UCSD-AML1 (cell line): ENCODE data around the gene STMN1.
A peak's percentile ranks its signal among the peaks of the same experiment; 100 is the strongest.
"Not testable (repeated sequence)": the region's sequence is repeated elsewhere in the genome, so short reads cannot be mapped to it uniquely, and the experiment has no call there.

Source experiments
- DNase-seq: peaks from one replicate; lab custom pipeline; 2025; ENCODE audit not compliant: unreplicated experiment; lab: John Stamatoyannopoulos, UW

STMN1 gene

DNA sequence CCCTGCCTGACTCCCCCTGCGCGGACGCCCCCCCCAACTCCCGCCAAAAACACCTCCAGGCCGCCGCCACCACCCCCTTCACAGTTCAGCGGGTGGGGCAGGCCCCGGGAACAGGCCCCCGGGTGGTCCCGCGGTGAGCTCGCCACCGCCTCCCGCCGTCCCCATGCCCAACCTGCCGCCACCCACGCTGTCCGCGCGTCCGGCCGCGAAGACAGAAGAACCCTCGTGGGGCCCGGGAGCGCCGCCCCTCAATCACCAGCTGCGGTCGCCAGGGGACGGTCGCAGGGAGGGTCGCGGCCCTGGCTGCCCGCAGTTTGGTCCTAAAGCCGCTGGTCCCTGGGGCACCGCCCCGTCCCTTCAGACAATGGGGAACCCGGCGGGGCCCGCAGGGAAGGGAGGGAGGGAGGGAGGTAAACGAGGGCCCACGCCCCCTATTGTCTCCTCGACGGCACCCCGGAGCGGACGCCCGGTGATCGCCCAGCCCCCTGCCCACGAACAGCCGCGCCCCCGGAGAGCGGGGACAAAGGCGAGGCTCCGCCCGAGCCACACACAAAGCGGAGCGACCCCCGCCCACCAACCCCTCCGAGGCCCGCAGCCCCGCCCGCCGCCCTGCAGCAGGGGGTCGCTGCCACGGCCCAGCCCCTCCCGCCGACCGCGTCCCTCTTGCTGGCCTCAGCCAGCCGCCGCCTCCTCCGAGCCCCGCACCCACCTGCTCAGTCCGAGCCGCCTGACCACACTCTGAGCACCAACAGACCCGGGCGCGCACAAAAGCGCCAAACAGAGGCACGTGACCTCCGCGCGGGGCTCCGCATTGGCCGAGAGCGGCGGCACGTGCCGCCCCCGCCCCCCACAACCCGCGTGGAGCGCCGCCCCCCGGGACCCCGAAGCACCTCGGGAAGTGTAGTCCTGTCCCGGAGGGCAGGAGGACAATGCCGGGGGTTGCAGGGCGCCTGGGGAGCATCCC lies at the start of gene STMN1:
TSS of gene STMN1 (minus strand) at position 740 of the 964 bp plus-strand sequence. CDS start 1,743 bp downstream, outside the sequence.
- DNase-seq: peak; percentile 88

DNA sequence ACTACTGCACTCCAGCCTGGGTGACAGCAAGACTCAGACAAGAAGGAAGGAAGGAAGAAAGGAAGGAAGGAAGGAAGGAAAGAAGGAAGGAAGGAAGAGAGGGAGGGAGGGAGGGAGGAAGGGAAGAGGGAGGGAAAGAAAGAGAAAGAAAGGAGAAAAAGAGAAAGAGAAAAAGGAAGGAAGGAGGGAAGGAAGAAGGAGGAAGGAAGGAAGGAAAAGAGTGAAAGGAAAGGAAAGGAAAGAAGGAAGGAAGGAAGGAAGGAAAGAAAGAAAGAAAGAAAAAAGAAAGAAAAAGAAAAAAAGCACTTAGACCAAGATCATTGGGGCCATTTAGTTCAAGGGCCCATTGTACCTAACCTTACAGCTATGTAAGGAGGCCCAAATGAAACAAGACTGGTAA lies 49.3 kb upstream of the STMN1 start:
- DNase-seq: no peak

DNA sequence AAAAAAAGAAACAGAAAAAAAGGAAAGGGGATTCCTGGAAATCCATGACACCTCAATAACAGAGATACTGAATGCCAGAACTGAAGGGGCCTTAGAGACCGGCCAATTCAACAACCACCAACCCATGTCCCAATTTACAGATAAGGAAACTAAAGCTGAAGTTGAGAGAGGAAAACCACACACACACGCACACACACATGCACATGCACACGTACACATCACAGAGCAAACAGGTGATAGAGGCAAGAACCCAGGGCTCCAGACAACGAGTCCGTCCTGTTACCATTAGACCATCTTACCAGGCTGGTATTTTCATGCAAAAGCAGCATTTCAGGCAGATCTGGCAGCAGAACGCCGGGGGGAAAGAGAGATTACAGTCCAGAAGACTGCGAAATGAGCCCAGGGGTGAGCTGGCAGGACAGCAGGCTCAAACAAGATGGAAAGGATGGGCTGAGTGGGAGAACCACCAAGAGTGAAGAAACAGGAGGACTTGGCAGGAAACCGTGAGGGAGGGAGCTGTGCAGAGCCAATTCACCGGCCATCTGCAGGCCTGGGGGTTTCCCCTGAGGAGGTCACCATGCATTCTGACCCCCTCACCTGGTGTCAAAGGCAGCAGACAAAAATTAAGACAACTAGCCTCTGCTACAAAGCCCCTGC lies 48.2 kb upstream of the STMN1 start:
- no peak for DNase-seq

DNA sequence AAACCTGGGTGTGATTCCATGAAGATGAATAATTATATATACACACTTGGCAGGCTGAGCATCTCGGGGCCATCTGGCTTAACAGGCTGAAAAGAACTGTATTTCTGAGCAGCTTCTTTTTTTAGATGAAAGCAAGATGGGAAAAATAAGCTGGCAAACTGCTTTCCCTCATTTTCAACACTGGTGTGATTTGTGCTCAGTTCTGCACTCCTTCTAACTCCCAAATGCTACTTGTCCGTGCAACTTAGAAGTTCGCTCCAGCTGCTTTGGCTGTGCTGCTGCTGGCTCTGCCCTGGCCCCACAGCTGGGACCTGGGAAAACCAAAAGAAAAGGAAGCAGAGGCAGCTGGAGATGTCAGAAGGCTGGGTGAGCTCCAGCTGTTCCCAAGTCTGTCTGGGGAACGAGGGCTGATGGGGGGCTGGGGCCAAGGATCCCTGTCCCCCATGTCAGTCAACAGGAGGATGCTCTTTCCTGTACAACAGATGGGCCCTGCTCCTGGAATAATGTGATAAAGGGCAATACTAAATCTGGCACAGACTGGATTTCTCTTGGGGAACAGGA lies 46.7 kb upstream of the STMN1 start:
- DNase-seq: no peak

DNA sequence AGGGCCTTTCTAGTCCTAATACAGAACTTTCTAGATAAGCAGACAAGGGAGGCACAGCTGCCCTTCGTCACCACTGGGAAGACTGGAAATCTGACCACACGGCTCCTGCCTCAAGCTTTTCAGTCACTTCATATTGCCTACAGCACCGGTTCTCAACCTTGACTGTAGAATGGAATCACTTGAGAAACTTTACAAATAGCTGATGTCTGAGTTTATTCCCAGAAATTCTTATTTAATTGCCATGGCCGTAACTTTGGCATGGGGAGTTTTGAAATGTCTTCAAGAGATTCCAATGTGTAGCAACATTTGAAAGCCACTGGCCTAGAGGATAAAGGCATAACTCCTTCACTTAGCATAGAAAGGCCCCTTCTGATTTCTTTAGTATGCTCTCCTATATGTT lies 42.4 kb upstream of the STMN1 start:
- DNase-seq: no peak

DNA sequence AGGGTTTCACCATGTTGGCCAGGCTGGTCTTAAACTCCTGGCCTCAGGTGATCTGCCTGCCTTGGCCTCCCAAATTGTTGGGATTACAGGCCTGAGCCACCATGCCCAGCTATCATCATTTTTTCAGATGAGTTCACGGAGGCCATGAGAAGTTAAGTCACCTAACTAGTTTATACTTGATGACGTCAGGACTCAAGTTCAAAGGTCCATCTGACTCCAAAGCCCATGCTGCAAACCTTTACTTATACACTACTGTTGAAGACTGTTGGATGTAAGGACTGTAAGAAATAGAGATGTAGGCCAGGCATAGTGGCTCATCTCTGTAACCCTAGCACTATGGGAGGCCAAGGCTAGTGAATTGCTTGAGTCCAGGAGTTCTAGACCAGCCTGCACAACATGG lies 40.8 kb upstream of the STMN1 start:
- DNase-seq: no peak

DNA sequence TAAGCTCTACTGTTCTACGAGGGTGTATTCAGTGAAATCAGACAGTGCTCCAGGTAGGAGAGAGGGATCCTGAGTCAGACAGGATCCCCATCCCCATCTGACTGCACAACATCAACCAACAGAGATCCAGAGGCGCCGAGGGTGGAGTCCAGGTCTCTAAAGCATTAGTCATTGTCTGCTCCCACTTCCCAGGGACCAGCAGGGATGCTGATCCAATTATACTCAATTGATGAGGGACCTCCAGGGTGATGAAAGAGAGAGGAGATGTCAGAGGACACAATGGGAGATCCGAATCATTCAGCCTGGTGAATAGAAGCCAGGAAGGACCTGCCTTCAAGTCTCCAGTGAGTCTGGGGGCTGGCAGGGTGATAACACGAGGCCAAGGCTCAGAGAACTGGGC lies 39.5 kb upstream of the STMN1 start:
- no peak for DNase-seq

DNA sequence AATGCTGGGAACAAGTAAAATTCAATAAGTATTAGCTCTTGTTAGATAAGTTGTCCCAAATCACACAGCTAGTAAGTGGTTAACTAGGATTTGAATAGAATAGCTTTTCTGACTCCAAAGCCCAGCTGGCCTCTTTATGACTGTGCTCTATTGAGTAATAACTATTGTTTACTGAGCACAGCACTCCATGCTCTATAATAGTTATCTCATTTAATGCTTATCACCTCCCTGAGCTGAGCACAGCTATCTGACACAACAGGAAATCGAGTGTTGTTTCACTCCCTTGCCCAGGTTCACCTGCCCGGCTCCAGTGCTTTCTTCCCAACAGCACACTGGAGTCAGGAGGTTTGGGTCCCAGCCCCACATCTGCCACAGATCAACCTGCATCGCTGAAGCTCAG lies 38.8 kb upstream of the STMN1 start:
- no peak for DNase-seq

DNA sequence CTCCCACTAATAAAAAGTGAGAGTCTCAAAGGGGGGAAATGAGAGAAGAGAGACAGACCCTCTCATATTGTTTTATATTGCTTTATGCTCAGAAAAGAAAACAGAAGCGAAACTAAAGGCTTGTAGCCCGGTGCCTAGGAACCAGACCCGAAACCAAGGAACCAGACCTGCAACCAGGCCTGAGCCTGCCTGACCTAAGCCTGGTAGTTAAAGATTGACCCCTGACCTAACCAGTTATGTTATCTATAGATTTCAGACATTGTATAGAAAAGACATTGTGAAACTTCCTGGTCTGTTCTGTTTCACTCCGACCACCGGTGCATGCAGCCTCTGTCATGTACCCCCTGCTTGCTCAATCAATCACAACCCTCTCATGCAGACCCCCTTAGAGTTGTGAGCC lies 37.3 kb upstream of the STMN1 start:
- not testable (repeated sequence) for DNase-seq

DNA sequence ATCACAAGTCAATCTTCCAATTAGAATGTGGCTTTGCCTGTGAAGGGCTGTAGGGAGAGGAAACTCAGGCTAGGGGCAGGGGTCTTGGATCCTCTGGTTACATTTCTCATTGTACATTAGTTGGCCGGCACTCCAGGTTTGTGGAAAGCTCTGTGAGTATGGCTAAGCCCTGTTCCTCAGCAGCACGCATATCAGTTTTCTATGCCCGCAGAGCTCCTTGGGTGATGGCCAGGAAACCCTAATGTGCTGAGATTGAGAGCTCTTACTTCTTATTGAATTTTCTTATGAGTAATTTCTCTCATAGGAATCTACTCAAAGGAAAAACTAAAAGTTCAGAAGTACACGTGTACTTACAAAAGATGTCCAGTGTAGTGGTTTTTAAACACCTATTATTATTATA lies 30.7 kb upstream of the STMN1 start:
- no peak for DNase-seq

DNA sequence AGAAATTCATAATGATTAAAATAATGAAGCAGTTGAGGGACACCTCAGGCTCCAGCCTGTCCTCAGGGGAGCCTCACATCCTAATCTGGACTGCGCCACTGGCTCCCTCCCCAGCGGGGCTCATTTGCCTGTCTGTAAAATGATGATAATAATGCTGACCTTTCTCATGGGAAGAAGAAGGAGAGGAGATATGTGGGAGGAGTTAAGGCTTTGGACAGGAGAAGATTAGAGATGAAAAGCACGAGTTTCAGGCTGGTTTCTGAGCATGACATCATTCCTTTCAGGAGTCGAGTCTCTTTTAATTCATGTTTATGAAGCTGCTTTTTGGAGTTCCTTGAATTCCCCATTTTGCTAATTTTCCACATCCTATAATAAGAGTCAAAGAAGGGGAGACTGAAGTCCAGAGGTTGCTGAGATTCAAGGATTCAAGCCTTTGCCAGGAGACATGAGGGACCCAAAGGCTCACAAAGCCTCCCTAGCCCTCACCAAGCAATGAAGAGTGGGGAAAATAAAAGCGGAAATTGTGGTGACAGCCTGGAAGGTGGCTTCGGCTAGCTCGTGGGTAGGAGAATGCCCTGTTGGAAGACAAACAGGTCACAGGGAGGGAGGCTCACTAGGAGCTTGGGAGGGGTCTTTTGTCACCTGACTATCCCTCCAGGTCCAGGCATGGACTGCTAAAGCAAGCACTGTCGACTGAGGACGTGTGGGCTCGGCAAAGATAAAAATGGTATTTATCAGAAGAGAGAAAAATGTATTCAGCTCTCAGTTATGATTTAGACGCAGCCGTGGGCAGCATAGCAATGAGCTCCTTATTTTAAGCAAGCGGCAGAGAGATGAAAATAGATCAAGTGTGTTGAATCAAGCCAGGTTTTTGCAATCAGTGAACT lies 27.5 kb upstream of the STMN1 start:
- DNase-seq: no peak

DNA sequence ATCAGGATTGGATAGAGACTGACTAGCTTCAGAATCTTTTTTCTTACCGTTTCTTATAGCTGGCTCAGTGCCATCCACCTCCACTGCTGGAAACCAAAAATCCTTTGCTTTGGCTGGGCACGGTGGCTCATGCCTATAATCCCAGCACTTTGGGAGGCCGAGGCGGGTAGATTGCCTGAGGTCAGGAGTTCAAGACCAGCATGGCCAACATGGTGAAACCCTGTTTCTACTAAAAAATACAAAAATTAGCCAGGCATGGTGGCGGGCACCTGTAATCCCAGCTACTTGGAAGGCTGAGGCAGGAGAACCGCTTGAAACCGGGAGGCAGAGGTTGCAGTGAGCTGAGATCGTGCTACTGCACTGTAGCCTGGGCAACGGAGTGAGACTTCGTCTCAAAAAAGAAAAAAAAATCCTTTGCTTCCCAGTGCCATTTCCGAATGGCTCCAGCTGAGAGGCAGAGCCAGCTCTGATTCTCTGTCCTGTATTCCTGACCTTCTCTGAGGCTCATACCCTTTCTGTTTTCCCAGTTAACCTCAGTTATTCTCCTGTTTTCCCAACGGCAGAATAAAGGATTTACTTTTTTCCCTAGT lies 26.7 kb upstream of the STMN1 start:
- not testable (repeated sequence) for DNase-seq

DNA sequence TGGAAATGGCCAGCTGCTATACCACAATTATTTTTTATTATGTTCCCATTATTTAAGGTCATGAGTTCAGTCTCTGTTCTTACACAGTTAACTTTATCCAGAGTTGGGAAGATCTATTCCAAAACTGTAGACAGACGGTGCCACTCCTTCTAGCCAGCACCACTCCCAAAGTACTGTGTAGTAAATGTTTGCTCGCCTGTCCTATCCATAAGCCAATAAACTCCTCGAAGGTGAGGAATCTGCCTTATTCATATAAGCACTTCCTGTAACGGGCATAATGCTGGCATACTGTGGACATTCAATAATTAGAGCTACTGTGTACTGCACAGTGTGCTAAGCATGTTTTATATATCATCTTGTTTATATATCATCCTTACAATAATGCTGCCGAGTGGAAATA lies 26.1 kb upstream of the STMN1 start:
- DNase-seq: no peak

DNA sequence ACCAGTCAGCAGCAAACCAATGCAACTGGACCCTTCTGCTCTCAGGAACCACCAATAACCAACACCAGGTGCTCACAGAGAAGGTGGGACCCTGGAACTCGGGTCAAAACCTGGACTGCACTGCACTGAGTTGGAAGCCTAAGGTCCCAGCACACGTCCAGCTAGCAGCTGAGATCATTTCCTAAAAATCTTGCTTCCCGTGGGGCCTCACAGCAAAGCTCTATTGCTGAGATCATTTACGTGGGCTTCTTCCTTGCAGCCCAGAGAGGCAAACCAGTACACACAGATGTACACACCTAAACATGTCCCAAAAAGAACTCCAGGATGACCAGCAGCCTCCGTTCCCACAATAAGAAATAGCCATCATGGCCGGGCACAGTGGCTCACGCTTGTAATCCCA lies 22.8 kb upstream of the STMN1 start:
- DNase-seq: no peak

DNA sequence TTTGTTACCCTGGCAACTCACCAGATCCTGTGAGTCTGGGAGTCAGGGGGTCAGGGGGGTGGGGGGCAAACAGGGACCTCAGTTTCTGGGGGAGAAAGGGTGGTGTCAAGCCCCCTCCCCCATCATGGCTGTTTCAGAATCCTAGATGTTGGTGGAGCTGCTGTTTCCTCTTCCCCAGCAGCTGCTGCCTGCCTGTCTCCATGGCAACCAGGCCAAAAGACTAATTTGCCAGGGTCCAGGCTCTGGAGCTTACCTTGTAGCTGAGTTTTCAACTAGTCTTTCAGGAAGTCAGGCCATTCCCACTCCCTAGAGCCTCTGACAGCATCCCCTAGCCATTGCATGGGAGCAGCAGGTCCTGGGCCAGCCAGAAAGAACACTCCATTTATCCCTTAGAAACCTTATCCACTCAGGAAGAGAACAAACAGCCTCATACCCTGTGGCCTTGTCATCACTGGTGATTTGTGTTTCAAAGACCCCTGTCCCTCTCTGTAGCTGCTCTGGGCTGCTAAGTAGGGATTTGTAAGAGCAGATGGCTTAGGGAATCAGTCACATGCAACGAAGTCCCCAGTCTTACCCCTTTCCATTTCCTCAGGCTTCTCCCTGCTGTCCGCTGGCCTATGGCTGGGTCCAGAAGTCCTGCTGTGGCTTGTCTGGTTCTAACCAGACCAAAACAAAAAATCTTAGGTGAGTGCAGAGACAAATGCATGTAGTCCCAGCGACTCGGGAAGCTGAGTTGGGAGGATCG lies 21.5 kb upstream of the STMN1 start:
- no peak for DNase-seq

DNA sequence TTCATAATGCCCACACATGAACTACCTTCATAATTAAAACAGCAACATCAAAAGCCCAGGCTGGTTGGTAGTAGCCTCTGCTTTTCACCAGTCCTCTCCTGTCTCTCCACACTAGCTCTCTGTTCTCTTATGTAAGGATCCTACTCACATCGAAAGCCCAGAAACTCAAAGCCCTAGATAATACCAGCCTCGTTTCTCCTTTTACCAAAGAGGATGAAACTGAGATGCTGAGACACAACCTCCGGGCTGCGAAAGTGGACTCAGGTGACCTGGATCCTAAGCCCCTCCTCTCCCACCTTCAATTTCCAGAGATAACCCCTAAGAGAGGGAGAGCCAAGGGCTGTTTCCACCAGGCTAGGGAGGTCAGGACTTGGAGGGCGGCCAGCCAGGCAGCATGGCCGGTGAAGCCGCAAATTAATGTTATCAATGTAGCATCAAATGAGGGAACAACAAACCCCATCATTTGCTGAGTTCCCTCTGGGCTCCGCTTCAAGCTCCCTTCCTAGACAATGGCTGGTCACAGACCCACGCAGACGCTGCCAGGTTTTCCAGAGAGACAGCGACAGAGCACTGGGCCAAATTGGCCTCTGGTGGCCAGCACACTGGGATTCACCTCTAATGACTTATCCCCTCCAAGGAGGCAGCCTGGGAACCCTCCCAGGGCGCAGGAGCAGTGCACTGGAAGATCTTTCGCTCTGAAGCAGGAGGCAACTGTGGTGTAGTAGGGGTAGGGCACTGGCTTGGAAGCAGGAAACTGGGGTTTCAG lies 20.7 kb upstream of the STMN1 start:
- no peak for DNase-seq

DNA sequence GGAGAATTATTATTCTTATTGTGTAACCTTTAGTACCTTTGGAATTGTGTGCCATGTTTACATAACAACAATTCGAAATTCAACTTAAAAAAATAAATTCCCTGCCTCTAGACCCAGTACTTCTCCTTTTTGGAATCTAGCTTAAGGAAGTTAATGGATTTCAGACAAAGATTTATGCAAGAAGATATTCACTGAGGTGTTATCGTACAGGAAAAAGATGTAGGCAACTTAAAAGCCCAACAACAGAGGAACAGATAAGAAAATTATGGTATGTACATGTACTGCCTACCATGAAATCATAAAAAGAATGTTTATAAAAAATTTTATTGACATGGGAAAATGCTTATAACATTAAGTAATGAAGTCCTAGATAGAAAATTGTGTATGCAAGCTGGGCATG lies 18.2 kb upstream of the STMN1 start:
- DNase-seq: no peak

DNA sequence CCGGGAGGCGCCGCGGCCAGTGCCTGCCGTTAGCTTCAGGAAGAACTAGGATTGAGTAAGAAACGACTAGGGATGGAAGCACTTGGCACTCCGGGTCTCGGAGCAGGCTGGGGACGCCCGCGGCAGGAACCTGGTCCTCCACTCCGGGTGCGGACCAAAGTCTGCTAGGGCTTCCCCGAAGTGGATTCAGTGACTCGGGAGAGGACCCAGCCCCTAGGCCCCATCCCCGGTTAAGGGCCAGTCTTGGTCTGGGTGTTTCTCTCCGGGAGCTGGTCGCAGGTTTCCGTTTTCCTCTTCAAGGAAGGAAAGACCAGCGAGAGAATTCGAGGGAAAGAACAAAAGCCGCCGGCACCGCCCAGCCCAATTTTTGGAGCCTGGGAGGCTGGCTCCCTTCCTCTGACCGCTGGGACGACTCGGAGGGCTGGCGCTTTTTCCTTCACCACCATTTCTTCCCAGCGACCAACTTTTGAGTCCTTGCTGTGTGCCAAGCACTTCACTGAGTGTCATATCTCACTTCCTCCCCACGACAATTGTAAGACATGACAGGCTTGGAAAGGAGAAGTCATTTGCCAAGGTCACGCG lies 16.8 kb upstream of the STMN1 start:
- peak; percentile 50 for DNase-seq
